Purkinje cell (primary cell): Measurements from ENCODE around the gene TMA16. TPM values are rescaled to one million over a fixed set of nuclear protein-coding genes. Genes with fewer than 3 reads are reported as not detected.

Experiments used
- polyA plus RNA-seq: library from polyadenylated mRNA; unstranded; fragments of >200 nt; fragmentation: Nextera tagmentation; gene quantifications from 2 replicates; pipeline ENCODE4 v1.2.1, GENCODE V29; 2014

Gene TMA16
- 14.2 and 19.0 TPM in 2 replicates for polyA plus RNA-seq

GRCh38 chr4:163494360-163495241, at the start of gene TMA16:
Gene TMA16 (plus strand): TSS chr4:163494690. CDS start chr4:163494802, 112 bp downstream.

GRCh38 chr4:163473576-163473975, 20.9 kb upstream of the TMA16 start, which contains the start of gene TKTL2:
Gene TKTL2 (minus strand): TSS chr4:163473754. CDS start chr4:163473734, 20 bp downstream.

Other genes starting within 250 kb of the TMA16 start
- 20.3 and 34.7 TPM in 2 replicates for gene NPY1R, start 162.1 kb upstream of the TMA16 start, polyA plus RNA-seq
- gene NPY5R, start 150.8 kb upstream of the TMA16 start, polyA plus RNA-seq: 2.2 TPM in 1 of 2 replicates, not detected in the other
- not detected in 2 replicates for gene TKTL2, start 20.9 kb upstream of the TMA16 start, polyA plus RNA-seq